Psoas muscle (tissue), 8 donors: Measurements from ENCODE around the gene IFT74. TPM values are rescaled to one million over a fixed set of nuclear protein-coding genes. Genes with fewer than 3 reads are reported as not detected.

Source experiments
- ATAC-seq, 4 donors: fragments of 200-7000 bp; cut with Tn5 transposase; one replicate each; pipeline ENCODE4 v1.9.1; 2020; ENCODE audit warnings: moderate library complexity in 3 of 4, mild to moderate bottlenecking in 2 of 4
- DNase-seq, 2 donors: peaks; one replicate each; pipeline ENCODE4 v3.0.0-alpha.2; 2020
- H3K27ac ChIP-seq: fragments of 200-600 bp; one replicate; pipeline ENCODE4 v1.8.0; 2022
- H3K27me3 ChIP-seq, 3 donors: fragments of 200-600 bp in 1 of 3; one replicate each; pipeline versions ENCODE4 v1.6.1 to v1.8.0; 2013 to 2022; ENCODE audit warnings: low read length in 2 of 3, mild to moderate bottlenecking in 2 of 3, moderate library complexity in 1 of 3; ENCODE audit not compliant: insufficient read depth in 3 of 3
- H3K36me3 ChIP-seq, 2 donors: fragments of 200-600 bp in 1 of 2; one replicate each; pipeline versions ENCODE4 v1.6.1 to v1.8.0; 2013 to 2022; ENCODE audit warnings: low read depth in 1 of 2, mild to moderate bottlenecking in 1 of 2, moderate library complexity in 1 of 2; ENCODE audit not compliant: insufficient read depth in 1 of 2
- H3K4me1 ChIP-seq: fragments of 200-600 bp; one replicate; pipeline ENCODE4 v1.8.0; 2022
- H3K4me3 ChIP-seq: fragments of 200-600 bp; one replicate; pipeline ENCODE4 v1.8.0; 2022; ENCODE audit warnings: mild to moderate bottlenecking
- H3K9me3 ChIP-seq: fragments of 200-600 bp; one replicate; pipeline ENCODE4 v1.8.0; 2022
- WGBS, 3 donors: extraction: QIAGEN DNeasy Blood & Tissue Kit; methylation state at CpG; one replicate each; pipeline versions ENCODE4 v1.1.6 to v1.1.7; 2013; 5-methylcytosine and 5-hydroxymethylcytosine counted together
- intact Hi-C, 2 donors: fragments of 100-400 bp; cut with DNase I; formaldehyde crosslinking; loops; one replicate each; pipeline versions ENCODE4 v1.11.0 to v1.14.2; 2022
- polyA plus RNA-seq, 3 donors: library from polyadenylated mRNA; stranded (reverse); fragments of 200-250 nt; gene quantifications; one replicate each; pipeline ENCODE4 v1.2.3, GENCODE V29; 2013
- total RNA-seq, 4 donors: library from RNA; stranded (reverse); fragmentation: NEBNext Ultra II Directional in 2 of 4; extraction: Animal tissue kit (Norgen Biotek cat#: 25700) in 2 of 4; gene quantifications; one replicate each; pipeline versions ENCODE4 v1.2.1 to v1.2.4, GENCODE V29; 2021 to 2023
- TF ChIP-seq, protein P1 (sequence below): fragments of 200-600 bp; IDR thresholded peaks from one replicate; pipeline ENCODE4 v1.8.0; 2022; ENCODE audit warnings: antibody characterized with exemption
- donor health status: healthy with polysubstance abuse.
- donor health status: DM: no; HTN: no; CAD: no; lungs with moderate emphysema.
- donor health status: Bipolar disorder and iron deficiency.
- donor health status: healthy.
- donor health status: DM: yes; HTN: yes; CAD: no.
- donor health status: DM: no; HTN: no; CAD: no.
- donor health status: DM: no; HTN: no; CAD: no.
- donor health status: DM: yes; HTN: yes; CAD: no.

The IFT74 gene
- total and polyA plus RNA-seq, 7 donors, result 3.1 to 14.2 (median 7.9) TPM

DNA sequence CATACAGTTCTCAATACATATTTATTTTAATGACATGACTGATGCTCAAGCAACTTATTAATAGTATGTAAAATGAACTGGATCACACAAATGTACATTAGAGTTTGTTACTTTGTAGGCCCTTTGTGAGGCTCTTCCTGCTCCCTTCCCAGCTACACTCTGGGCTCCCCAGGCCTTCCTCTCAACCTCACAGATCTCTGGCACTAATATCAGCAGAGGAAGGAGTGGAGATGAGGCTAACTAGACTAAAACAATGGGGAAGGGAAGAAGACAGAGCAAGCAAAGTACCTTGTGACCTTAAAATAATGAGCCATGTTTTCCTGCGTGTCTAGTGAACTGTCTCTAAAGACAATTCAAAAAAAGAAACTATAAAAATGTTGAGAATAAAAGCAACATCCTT lies 122.5 kb downstream of the IFT74 start:
- Histone ChIP-seq H3K4me3 (no peak overlapping the region), H3K27me3 (no peaks in the 10 kb centered on the region), H3K4me1 (no peaks in the 10 kb centered on the region), H3K36me3 (no peaks in the 10 kb centered on the region), H3K27ac (no peak overlapping the region), H3K9me3 (no peaks in the 10 kb centered on the region)
- ATAC-seq (no peak), DNase-seq (no peak)
- TF ChIP-seq, protein P1, sequence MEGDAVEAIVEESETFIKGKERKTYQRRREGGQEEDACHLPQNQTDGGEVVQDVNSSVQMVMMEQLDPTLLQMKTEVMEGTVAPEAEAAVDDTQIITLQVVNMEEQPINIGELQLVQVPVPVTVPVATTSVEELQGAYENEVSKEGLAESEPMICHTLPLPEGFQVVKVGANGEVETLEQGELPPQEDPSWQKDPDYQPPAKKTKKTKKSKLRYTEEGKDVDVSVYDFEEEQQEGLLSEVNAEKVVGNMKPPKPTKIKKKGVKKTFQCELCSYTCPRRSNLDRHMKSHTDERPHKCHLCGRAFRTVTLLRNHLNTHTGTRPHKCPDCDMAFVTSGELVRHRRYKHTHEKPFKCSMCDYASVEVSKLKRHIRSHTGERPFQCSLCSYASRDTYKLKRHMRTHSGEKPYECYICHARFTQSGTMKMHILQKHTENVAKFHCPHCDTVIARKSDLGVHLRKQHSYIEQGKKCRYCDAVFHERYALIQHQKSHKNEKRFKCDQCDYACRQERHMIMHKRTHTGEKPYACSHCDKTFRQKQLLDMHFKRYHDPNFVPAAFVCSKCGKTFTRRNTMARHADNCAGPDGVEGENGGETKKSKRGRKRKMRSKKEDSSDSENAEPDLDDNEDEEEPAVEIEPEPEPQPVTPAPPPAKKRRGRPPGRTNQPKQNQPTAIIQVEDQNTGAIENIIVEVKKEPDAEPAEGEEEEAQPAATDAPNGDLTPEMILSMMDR, result no peak
- 65 to 82% (median 77%) methylated on average over 1 of the region's 1 CpG for WGBS, 3 donors
- intact Hi-C loops, result no loop called here

DNA sequence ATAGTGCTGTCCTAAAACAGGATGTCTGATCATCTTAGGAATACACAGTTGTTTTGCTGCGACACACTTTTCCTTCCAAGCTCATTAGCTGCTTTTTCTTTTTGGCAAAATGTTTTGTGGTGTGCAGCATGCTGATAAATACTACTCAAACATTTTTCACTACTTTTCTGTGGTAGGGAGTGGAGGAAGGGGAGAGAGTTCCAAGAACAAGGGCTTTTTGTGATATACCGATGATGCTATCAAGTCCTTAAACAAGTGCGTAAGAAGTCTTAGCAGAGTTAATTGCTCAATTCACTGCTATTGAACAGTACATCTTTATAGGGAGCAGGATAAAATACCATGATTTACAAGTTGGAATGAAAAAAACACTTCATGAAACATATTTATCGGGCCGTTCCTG lies 129.2 kb downstream of the IFT74 start:
- TF ChIP-seq, protein P1, result no peak
- Histone ChIP-seq H3K27me3 (no peaks in the 10 kb centered on the region), H3K36me3 (no peaks in the 10 kb centered on the region), H3K4me3 (no peak overlapping the region), H3K4me1 (no peaks in the 10 kb centered on the region), H3K27ac (no peak overlapping the region), H3K9me3 (no peaks in the 10 kb centered on the region)
- no peak for ATAC-seq
- intact Hi-C loops, result no loop called here
- WGBS, 3 donors, result 82 to 92% (median 90%) methylated on average over 5 of the region's 5 CpGs
- DNase-seq, result no peak

DNA sequence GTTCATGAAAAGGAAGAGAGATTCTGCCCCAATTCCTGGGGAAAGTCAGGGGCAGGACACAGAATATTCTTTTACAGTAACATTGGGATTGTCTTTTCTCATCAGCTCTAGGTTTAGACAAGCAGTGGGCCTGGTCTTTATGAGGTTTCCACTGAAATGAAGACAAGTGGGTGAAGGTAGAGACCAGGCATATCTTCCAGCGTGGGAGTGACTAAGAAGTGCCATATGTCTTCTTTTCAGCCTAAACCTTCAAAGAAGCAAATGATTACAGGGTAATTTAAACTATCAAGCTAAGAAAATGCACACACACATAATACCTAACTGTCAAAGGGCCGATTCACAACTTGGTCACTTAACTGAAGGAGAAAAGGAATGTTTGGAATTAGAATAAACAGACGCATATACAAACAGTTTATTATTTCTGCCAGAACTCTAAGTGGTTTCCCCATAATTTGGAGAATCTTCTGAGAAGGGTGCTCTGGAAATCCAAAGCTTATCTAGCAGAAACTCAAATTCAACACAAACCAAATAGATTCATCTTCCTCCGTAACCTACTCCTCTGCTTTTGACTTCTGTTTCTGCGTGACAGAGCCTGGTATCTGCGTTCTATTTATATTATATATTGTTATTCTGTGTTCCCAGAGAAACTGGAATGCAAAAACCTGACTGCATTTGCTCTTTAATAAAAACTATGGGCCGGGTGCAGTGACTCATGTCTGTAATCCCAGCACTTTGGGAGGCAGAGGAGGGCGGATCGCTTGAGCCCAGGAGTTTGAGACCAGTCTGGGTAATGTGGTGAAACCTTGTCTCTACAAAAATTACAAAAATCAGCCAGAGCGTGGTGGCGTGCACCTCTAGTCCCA lies 130.8 kb downstream of the IFT74 start:
- WGBS, 3 donors, result 81 to 82% (median 82%) methylated on average over 11 of the region's 11 CpGs
- ATAC-seq (no peak), DNase-seq (no peak)
- Histone ChIP-seq H3K9me3 (no peaks in the 10 kb centered on the region), H3K36me3 (no peaks in the 10 kb centered on the region), H3K27ac (no peak overlapping the region), H3K4me3 (no peak overlapping the region), H3K27me3 (no peaks in the 10 kb centered on the region), H3K4me1 (no peaks in the 10 kb centered on the region)
- intact Hi-C loops, result no loop called here
- TF ChIP-seq, protein P1, result no peak

DNA sequence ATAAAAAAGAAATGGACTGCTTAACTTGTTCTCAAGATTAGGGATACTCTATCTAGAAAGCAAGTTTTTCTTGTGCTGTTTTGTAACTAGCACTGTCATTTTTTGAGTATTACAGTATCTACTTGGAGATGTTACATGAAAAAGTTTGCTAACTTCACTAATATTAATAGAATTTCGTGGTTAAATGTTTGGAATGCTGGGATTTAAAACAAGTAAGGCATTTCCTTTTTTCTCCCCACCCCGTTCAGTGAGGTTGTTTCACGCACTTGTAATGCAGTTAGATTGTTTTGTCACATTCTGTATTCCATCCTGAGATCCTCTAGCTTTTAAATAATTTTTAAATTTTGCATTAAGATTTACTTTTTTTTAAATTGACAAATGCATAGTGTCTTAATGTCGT lies 132.8 kb downstream of the IFT74 start:
- no peak overlapping the region for H3K4me3 ChIP-seq
- ATAC-seq, result no peak

More for the DNA sequence above, 132.8 kb downstream of the IFT74 start:
- TF ChIP-seq, protein P1, result no peak
- Histone ChIP-seq H3K27me3 (no peaks in the 10 kb centered on the region), H3K9me3 (no peaks in the 10 kb centered on the region), H3K27ac (no peak overlapping the region), H3K4me1 (no peaks in the 10 kb centered on the region), H3K36me3 (no peaks in the 10 kb centered on the region)
- intact Hi-C loops, result no loop called here
- WGBS, 3 donors, result 46 to 48% (median 46%) methylated on average over 4 of the region's 4 CpGs
- DNase-seq, result no peak
